ENCODE data around the gene GNAO1. TPM values are rescaled to one million over a fixed set of nuclear protein-coding genes. Genes with fewer than 3 reads are reported as not detected.

GNAO1 gene
- total and polyA plus RNA-seq, 7 donors, result 0.69 to 67.0 (median 28.8) TPM

DNA sequence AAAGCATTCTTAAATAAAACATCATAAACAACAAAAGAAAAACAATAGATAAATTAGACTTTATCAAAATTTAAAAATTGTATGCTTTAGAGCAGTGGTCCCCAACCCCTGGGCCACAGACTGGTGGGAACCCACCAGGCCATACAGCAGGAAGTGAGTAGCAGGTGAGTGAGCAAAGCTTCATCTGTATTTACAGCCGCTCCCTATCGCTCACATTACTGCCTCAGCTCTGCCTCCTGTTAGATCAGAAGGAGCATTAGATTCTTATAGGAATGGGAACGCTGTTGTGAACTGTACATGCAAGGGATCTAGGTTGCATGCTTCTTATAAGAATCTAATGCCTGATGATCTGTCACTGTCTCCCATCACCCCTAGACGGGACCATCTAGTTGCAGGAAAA is 51.5 kb downstream of the GNAO1 start:
- WGBS, 2 donors, result 83 to 96% methylated on average over 4 of the region's 4 CpGs
- Histone ChIP-seq H3K27ac (no peak overlapping the region), H3K27me3 (no peaks in the 10 kb centered on the region), H3K9me3 (no peaks in the 10 kb centered on the region), H3K4me3 (no peak overlapping the region), H3K36me3 (no peaks in the 10 kb centered on the region), H3K4me1 (peaks cover 0 to 85% (median 58%) of the 10 kb centered on the region in 4 donors)
- intact Hi-C loops (cut with DNase I), result no loop called here
- DNase-seq, result no peak
- TF ChIP-seq CTCF (IDR thresholded peaks at IDR 0.05), result no peak
- no peak for TF ChIP-seq POLR2A (IDR thresholded peaks at IDR 0.05)
- no peak for TF ChIP-seq EP300 (IDR thresholded peaks at IDR 0.05)
- no peak for TF ChIP-seq POLR2AphosphoS5 (IDR thresholded peaks at IDR 0.05)

- Histone ChIP-seq H3K36me3 (no peaks in the 10 kb centered on the region), H3K27ac (peak overlapping the region in 3 of 4 donors; percentile 56 to 70 (median 63)), H3K9me3 (no peaks in the 10 kb centered on the region), H3K4me3 (no peak overlapping the region), H3K4me1 (peaks cover 0 to 72% (median 53%) of the 10 kb centered on the region in 4 donors), H3K27me3 (no peaks in the 10 kb centered on the region)
- 74 to 92% methylated on average over 4 of the region's 4 CpGs for WGBS, 2 donors
- intact Hi-C loops (cut with DNase I), result no loop called here
- DNase-seq, result no peak
- TF ChIP-seq POLR2A (IDR thresholded peaks at IDR 0.05) (no peak), CTCF (IDR thresholded peaks at IDR 0.05) (no peak)
These were observed 53.3 kb downstream of the GNAO1 start for GRCh38 chr16:56244612-56245011.

GRCh38 chr16:56245197-56245596 is 53.9 kb downstream of the GNAO1 start:
- TF ChIP-seq POLR2AphosphoS5 (IDR thresholded peaks at IDR 0.05) (no peak), POLR2A (IDR thresholded peaks at IDR 0.05) (no peak), CTCF (IDR thresholded peaks at IDR 0.05) (no peak), EP300 (IDR thresholded peaks at IDR 0.05) (no peak)
- no peak overlapping the region for H3K4me3 ChIP-seq
- peak overlapping the region in 3 of 4 donors; percentile 56 to 70 (median 63) for H3K27ac ChIP-seq
- no peak for DNase-seq
- no peaks in the 10 kb centered on the region for H3K36me3 ChIP-seq
- H3K27me3 ChIP-seq, result no peaks in the 10 kb centered on the region
- H3K4me1 ChIP-seq, result peaks cover 0 to 67% (median 48%) of the 10 kb centered on the region in 4 donors
- H3K9me3 ChIP-seq, result no peaks in the 10 kb centered on the region
- WGBS, 2 donors, result 82 to 87% methylated on average over 6 of the region's 6 CpGs
- intact Hi-C loops (cut with DNase I), result no loop called here

- DNase-seq, result peak; percentile 67
- 55 to 67% methylated on average over 13 of the region's 13 CpGs for WGBS, 2 donors
- Histone ChIP-seq H3K4me3 (no peak overlapping the region), H3K9me3 (no peaks in the 10 kb centered on the region), H3K27me3 (no peaks in the 10 kb centered on the region), H3K4me1 (peaks cover 0 to 56% (median 38%) of the 10 kb centered on the region in 4 donors), H3K36me3 (no peaks in the 10 kb centered on the region), H3K27ac (peak overlapping the region in 3 of 4 donors; percentile 56 to 70 (median 63))
- TF ChIP-seq EP300 (IDR thresholded peaks at IDR 0.05) (no peak), CTCF (IDR thresholded peaks at IDR 0.05) (no peak), POLR2AphosphoS5 (IDR thresholded peaks at IDR 0.05) (peak in 1 of 4 donors; percentile 6), POLR2A (IDR thresholded peaks at IDR 0.05) (no peak)
- intact Hi-C loops (cut with DNase I), result no loop called here
These were observed 54.9 kb downstream of the GNAO1 start for GRCh38 chr16:56246051-56246817.
